MM.1S (cell line): Measurements from ENCODE around the gene ALPL.

Source experiments
- CTCF ChIP-seq: fragments of 300-600 bp; sonication (generic); IDR thresholded peaks from 2 replicates; pipeline ENCODE4 v1.5.1; 2016; ENCODE audit warnings: antibody characterized with exemption, low read length, mixed read lengths
- EZH2 ChIP-seq: fragments of 300-600 bp; sonication (generic); optimal IDR thresholded peaks from 2 replicates; pipeline ENCODE3; 2017; ENCODE audit warnings: low read depth, mild to moderate bottlenecking, antibody characterized with exemption, low read length, mixed read lengths

GRCh38 chr1:21601278-21602048, 92.2 kb downstream of the ALPL start:
- TF ChIP-seq CTCF (no peak), EZH2 (no peak)
